GM04503 (cell line): Measurements from ENCODE around the gene PRMT1.
"Not testable (repeated sequence)": the region's sequence is repeated elsewhere in the genome, so short reads cannot be mapped to it uniquely, and the experiment has no call there.

Experiments used
- DNase-seq: peaks from one replicate; pipeline ENCODE4 v3.0.0-alpha.2; 2012; ENCODE audit warnings: low read depth

Gene PRMT1

DNA sequence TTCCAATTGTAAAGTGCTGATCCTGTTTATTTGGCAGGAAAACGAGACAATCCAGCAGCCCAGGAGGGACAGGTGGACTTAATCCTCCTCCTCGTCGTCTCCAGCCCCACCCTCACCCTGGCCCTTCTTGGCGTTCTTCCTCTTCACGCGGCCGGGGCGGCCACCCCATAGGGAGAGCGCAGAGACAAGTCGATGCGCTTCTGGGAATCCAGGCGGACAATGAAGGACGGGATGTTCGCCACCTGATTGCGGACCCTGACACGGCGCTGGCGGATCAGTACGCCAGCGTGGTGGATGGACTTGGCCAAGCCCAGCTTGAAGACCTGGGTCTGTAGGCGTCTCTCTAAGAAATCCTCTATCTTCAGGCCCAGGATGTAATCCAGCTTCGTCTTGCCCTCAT lies 42.3 kb downstream of the PRMT1 start:
- not testable (repeated sequence) for DNase-seq

DNA sequence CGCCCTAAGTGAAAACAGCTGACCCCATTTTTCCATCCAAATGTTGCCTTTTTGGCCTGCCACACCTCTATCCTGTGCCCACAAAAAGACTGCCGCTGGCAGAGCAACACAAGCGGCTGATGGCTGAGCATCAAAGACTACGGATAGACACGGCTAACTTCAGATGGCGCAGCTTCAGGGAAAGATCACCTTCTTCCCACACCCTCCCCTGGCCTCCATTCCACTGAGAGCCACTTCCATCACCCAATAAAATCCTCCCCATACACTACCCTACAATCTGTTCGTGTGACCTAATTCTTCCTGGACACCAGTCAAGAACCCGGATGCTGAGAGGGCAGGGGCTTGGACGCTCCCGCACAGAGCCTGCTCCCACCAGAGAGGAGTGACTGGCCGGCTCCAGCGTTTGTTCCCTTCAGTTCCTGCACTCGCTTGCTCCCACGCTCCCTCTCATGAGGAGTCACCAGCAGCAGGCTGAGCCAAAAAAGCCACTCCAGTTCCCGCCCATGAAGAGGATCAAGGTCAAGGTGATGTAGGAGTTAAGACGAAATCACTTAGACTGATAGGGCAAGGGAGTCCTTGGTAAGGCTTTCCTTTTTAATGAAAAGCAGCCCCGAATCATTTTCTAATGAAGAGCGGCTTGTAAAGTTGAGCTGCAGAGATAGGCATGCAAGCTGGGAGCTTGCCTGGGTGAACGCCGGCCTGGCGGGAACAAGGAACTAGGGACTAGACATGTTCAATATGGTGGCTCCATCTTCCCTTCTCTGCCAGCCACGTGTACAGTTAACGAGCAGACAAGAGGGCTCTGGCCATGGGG lies 50.4 kb downstream of the PRMT1 start:
- DNase-seq: no peak

DNA sequence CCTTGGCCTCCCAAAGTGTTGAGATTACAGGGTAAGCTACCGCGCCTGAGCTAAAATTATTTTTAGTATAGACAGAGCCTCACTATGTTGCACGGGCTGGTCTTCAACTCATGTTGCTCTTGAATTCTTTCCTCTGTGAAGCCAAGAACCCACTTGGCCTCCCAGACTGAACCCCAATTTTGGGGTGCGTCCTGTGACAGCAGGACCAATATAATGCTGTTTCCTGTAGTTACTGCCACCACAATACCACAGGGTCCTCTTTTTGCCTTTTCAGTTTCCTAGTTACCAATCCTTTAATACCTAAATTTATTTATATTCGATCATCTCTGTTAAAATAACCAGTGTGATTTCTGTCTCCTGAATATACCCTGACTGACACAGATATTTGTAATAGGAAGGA lies 53.1 kb downstream of the PRMT1 start:
- DNase-seq: no peak
